Loucy (cell line): ENCODE measurements around the gene RAD54L.

Experiments
- CTCF ChIP-seq: fragments of 200-600 bp; sonication (generic); conservative IDR thresholded peaks from 2 replicates; pipeline ENCODE4 v1.5.1; 2014; ENCODE audit warnings: mild to moderate bottlenecking, antibody characterized with exemption, low read length
- EZH2phosphoT487 ChIP-seq: fragments of 200-600 bp; IDR thresholded peaks from 2 replicates; pipeline ENCODE4 v1.6.1; 2018; ENCODE audit warnings: antibody characterized with exemption, mild to moderate bottlenecking, moderate library complexity, borderline replicate concordance

- no peak for TF ChIP-seq CTCF
- TF ChIP-seq EZH2phosphoT487, result no peak
These were observed 43.2 kb upstream of the RAD54L start for GRCh38 chr1:46204406-46204742.
